HG03457 (cell line): Measurements from ENCODE around the gene CAMK1G.

Experiments used
- ATAC-seq: cut with Tn5 transposase; IDR thresholded peaks from one replicate; pipeline ENCODE4 v1.9.1; 2021; ENCODE audit warnings: moderate number of reproducible peaks; ENCODE audit not compliant: unreplicated experiment

CAMK1G gene

DNA sequence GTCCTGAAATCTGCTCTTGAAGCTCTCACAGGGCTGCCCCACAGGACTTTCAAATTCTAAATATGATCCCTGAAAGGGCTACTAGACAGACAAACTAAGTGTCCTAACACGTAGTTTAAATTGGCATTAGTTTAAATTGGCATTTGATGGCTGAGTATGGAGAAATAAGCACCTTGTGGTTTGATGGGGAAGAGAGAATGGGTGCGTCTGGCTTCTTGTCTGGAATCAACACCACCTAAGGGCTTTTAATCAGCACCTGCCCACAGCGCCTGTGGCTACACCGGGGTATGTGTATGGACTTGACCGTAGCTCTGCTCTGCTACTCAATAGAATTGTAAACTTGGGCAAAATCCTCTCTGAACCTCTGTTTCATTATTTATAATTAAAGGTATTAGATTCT, 74.4 kb downstream of the CAMK1G start:
- no peak for ATAC-seq

DNA sequence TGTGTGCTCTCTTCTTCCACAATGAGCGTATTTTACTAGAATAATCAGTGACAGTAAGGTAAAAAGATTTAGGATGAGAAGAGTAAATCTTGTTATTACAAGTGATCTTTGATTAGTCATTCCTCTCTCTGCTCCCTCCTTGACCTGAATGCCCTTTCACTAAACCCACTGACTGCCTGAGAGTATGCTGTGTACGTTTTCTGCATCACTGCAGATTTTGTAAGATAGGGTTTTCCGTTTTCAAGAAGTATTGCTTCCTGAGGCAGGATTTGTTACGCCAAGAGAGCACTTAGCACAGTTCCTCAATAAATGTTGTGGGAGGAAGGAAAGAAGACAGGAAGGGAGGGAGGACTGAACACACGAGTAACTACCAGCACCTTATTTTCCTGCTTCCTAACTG, 76.4 kb downstream of the CAMK1G start:
- ATAC-seq: peak; percentile 56

DNA sequence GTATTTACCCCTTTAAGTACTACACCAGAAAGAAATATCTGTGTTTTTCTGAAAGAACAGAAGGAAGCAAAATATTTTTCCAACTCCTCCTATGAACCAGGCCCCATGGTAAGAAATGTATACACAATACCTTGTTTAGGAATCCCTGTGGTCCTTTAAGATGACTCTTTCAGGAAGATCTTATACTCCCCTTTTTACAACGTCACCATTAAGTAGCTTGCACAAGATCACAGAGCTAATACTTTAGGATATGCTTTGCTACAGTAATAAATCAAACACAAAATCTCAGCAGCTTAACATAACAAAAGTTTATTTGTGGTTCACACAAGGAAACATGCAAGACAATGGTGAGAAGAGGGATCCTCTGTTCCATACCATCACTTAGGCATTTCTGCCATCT, 77.6 kb downstream of the CAMK1G start:
- ATAC-seq: no peak

DNA sequence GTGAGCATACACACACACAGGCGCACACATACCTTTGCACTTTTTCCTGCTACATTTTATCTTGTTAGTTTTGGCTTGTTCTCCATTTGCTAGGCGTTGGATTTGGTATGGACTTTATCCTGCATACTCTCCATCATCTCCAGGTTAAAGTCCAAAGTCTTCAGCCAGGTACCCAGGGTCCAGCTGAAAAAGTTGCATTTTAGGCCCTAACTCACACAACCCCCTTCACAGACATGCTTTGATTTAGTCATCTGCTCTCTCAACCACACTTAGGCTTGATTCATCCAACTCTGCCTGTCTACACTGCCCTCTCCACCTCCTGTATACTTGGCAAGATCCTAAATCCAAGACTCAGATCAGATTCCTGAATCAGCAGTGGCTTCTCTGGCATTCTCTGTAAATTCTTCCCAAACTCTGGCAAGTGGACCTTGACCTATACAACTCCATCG, 79.4 kb downstream of the CAMK1G start:
- ATAC-seq: no peak
